Loucy (cell line): ENCODE data around the gene CEP170.
"Not testable (repeated sequence)": the region's sequence is repeated elsewhere in the genome, so short reads cannot be mapped to it uniquely, and the experiment has no call there.

Experiments
- H2AFZ ChIP-seq: fragments of 200-600 bp; sonication (generic); 2 replicates; pipeline ENCODE4 v1.6.0; 2016; ENCODE audit warnings: antibody characterized with exemption, mild to moderate bottlenecking, low read length, moderate library complexity
- H3F3A ChIP-seq: fragments of 200-600 bp; 2 replicates; pipeline ENCODE4 v1.6.0; 2016; ENCODE audit warnings: antibody characterized with exemption, low read depth, mild to moderate bottlenecking
- H3K27me3 ChIP-seq: fragments of 200-600 bp; sonication (generic); 2 replicates; pipeline ENCODE4 v1.6.1; 2014; ENCODE audit warnings: low read length, mild to moderate bottlenecking; ENCODE audit not compliant: insufficient read depth, poor library complexity, severe bottlenecking
- H3K36me3 ChIP-seq: fragments of 200-600 bp; sonication (generic); 2 replicates; pipeline ENCODE4 v1.6.1; 2016; ENCODE audit warnings: low read length; ENCODE audit not compliant: insufficient read depth
- H3K4me1 ChIP-seq: fragments of 200-600 bp; sonication (generic); 2 replicates; pipeline ENCODE4 v1.5.1; 2014; ENCODE audit warnings: low read length, mild to moderate bottlenecking; ENCODE audit not compliant: insufficient read depth, poor library complexity, severe bottlenecking
- H3K4me2 ChIP-seq: fragments of 200-600 bp; sonication (generic); 2 replicates; pipeline ENCODE4 v1.6.0; 2014; ENCODE audit warnings: antibody characterized with exemption, low read length, low read depth, mild to moderate bottlenecking; ENCODE audit not compliant: poor library complexity, severe bottlenecking
- H3K4me3 ChIP-seq: fragments of 200-600 bp; sonication (generic); 2 replicates; pipeline ENCODE4 v1.5.1; 2014; ENCODE audit warnings: low read length, mild to moderate bottlenecking, mixed read lengths; ENCODE audit not compliant: poor library complexity, severe bottlenecking
- H3K79me2 ChIP-seq: fragments of 200-600 bp; sonication (generic); 2 replicates; pipeline ENCODE4 v1.6.1; 2014; ENCODE audit warnings: low read length; ENCODE audit not compliant: insufficient read depth
- H3K9ac ChIP-seq: fragments of 200-600 bp; sonication (generic); 2 replicates; pipeline ENCODE4 v1.6.0; 2014; ENCODE audit warnings: mild to moderate bottlenecking, low read depth, low read length, moderate library complexity; ENCODE audit not compliant: poor library complexity, severe bottlenecking
- H3K9me2 ChIP-seq: fragments of 200-600 bp; sonication (generic); replicated peaks from 2 replicates; pipeline ENCODE4 v1.6.1; 2016; ENCODE audit warnings: low read depth, low read length, mixed read lengths
- H3K9me3 ChIP-seq: fragments of 200-600 bp; sonication (generic); 2 replicates; pipeline ENCODE4 v1.6.1; 2014; ENCODE audit warnings: mild to moderate bottlenecking, antibody characterized with exemption, low read length, low read depth; ENCODE audit not compliant: insufficient read depth
- H4K20me1 ChIP-seq: fragments of 200-600 bp; sonication (generic); 2 replicates; pipeline ENCODE4 v1.6.0; 2014; ENCODE audit warnings: antibody characterized with exemption, low read length, mild to moderate bottlenecking; ENCODE audit not compliant: insufficient read depth, poor library complexity, severe bottlenecking

The CEP170 gene

DNA sequence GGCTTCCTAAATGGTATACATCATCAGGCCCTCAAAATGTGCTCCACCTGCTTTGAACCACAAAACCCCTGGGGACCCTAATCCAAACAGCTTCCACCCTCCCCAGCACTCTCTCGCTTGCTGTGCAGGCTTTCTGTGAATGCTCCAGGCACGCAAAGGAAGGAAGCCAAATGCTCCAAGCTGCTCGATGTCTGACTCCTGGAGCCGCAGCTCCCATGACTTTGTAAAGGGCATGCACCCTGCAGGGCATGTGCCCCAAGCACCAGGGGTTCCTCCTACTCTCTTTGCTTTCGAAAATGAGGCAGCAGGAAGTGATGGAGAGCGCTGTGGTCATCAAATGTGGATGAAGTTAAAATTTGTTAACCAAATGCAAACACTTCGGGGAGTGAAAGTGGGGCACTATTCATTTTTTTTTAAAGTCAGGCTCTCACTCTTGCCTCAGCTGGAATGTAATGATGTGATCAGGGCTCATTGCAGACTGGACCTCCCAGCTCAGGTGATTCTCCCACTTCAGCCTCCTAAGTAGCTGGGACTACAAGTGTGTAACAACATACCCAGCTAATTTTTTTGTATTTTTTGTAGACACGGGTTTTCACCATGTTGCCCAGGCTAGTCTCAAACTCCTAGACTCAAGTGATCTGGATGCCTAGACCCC is 140.9 kb downstream of the CEP170 start:
- not testable (repeated sequence) for H3K9ac ChIP-seq, H3F3A ChIP-seq, H3K4me1 ChIP-seq, H3K27me3 ChIP-seq, H3K4me3 ChIP-seq, H3K9me2 ChIP-seq, H3K9me3 ChIP-seq, H4K20me1 ChIP-seq, H3K79me2 ChIP-seq, H3K36me3 ChIP-seq
- peak overlapping the region; percentile 75; the same call in 1 of the 2 replicates for H2AFZ ChIP-seq
- H3K4me2 ChIP-seq = peak overlapping the region; percentile 37

DNA sequence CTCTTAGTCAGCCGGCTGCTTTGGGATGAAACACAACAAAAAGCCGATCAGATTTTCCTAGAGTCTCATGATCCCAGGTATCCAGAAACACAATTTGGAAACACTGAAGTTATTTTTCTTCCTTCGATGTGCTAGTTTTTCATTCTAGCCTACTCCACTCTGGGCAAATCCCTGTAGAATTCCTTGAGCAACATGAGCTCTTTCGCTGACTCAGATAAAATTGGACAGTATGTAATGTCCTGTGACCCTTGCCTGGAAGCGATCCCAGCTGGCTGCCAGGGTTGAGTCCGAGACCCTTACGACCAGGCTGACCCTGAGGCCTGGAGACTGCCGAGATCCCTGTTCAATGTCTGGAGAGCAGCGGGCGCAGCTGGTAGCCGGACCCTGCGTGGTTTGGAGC is 147.9 kb downstream of the CEP170 start:
- H4K20me1 ChIP-seq, H3K27me3 ChIP-seq, H3K4me1 ChIP-seq, H3K9me2 ChIP-seq, H3K4me3 ChIP-seq, H3K4me2 ChIP-seq, H3K79me2 ChIP-seq, H2AFZ ChIP-seq, H3K9me3 ChIP-seq, H3K9ac ChIP-seq, H3F3A ChIP-seq, H3K36me3 ChIP-seq: not testable (repeated sequence)

DNA sequence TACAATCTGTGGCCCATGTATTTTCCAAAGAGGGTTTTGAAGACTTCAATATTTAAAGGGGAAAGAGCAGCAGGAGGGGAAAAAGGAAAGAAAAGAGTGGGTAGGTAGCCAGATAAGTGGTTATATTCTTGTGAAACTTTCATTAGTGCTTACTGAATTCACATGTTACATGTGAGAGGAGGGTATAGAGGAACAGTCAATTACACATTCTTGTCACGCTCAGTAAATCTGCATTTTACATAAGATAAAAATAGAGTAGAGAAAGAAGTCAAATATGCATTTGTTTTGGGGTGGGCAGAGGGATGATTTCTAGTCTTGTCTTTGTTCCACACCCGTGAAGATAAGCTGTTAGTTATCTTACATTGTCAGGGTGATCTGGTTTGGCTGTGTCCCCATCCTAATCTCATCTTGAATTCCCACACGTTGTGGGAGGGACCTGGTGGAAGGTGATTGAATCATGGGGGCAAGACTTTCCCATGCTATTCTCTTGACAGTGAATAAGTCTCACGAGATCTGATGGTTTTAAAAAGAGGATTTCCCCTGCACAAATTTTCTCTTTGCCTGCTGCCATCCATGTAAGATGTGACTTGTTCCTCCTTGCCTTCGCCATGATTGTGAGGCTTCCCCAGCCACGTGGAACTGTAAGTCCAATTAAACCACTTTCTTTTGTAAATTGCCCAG is 149.3 kb downstream of the CEP170 start:
- H3K36me3 ChIP-seq, H3K9ac ChIP-seq, H3K4me2 ChIP-seq, H2AFZ ChIP-seq, H3K4me1 ChIP-seq, H3K9me3 ChIP-seq, H3K27me3 ChIP-seq, H3K79me2 ChIP-seq, H3K4me3 ChIP-seq, H4K20me1 ChIP-seq, H3K9me2 ChIP-seq, H3F3A ChIP-seq: not testable (repeated sequence)

DNA sequence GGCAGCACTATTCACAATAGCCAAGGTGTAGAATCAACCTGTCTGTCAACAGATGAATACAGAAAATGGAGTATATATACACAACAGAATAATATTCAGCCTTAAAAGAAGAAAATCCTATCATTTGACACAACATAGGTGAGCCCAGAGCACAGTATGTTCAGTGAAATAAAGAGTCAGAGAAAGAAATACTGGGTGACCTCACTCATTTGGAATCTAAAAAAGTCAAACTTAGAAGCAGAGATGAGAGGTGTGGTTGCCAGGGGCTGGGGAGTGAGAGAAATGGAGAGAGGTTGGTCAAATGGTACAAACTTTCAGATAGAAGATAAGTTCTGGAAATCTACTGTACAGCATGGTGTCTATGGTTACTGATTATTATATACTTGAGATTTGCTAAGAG is 150.0 kb downstream of the CEP170 start:
- H3K4me2 ChIP-seq = not testable (repeated sequence)

GRCh38 chr1:243104452-243104851 is 150.6 kb downstream of the CEP170 start:
- H3K79me2 ChIP-seq, H3K9me3 ChIP-seq, H3K4me2 ChIP-seq, H2AFZ ChIP-seq, H3K36me3 ChIP-seq, H3K9ac ChIP-seq, H3F3A ChIP-seq, H3K9me2 ChIP-seq, H4K20me1 ChIP-seq, H3K4me3 ChIP-seq, H3K27me3 ChIP-seq, H3K4me1 ChIP-seq: not testable (repeated sequence)

More for the DNA sequence above, 150.0 kb downstream of the CEP170 start:
- not testable (repeated sequence) for H3K9me2 ChIP-seq, H4K20me1 ChIP-seq, H3F3A ChIP-seq, H3K27me3 ChIP-seq, H3K79me2 ChIP-seq, H3K36me3 ChIP-seq, H3K9ac ChIP-seq, H3K4me3 ChIP-seq, H2AFZ ChIP-seq, H3K4me1 ChIP-seq, H3K9me3 ChIP-seq

DNA sequence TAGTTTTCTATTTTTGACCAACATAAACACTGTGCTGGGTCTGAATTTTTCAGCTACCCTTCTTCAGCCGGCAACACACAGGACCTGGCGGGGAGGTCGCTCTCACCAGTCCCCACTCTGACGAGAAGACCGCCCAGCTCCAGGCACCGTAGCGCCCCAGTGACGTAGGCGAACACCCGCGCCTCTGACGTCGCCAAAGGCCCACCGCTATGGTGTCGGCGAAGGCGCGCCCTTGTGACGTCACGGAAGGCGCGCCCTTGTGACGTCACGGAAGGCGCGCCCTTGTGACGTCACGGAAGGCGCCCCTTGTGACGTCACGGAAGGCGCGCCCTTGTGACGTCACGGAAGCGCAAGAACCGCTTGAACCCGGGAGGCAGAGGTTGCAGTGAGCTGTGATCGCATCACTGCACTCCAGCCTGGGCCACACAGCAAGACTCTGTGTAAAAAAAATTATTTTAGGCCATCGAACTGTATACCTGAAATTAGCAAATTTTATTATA is 153.5 kb downstream of the CEP170 start:
- not testable (repeated sequence) for H3K9me3 ChIP-seq, H2AFZ ChIP-seq, H3K79me2 ChIP-seq, H3K9ac ChIP-seq, H3K27me3 ChIP-seq, H3K4me1 ChIP-seq, H4K20me1 ChIP-seq, H3F3A ChIP-seq, H3K4me2 ChIP-seq, H3K36me3 ChIP-seq, H3K4me3 ChIP-seq, H3K9me2 ChIP-seq

DNA sequence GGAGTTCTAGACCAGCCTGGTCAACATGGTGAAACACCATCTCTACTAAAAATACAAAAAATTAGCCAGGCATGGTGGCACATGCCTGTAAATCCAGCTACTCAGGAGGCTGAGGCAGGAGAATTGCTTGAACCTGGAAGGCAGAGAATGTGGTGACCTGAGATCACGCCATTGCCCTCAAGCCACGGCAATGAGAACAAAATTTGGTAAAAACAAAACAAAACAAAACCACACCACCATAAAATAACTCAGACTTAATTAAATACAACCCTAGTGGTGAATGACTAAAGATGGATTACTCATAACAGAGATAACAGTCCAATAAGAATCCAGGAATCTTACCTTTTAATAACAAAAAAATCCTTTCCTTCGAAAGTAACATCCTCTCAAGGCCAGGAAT is 167.7 kb downstream of the CEP170 start:
- not testable (repeated sequence) for H4K20me1 ChIP-seq, H3F3A ChIP-seq, H3K9ac ChIP-seq, H3K27me3 ChIP-seq, H3K4me3 ChIP-seq, H3K79me2 ChIP-seq, H3K4me1 ChIP-seq, H3K4me2 ChIP-seq, H2AFZ ChIP-seq, H3K9me3 ChIP-seq, H3K36me3 ChIP-seq, H3K9me2 ChIP-seq
